HTR-8/SVneo (cell line): ENCODE measurements around the gene CEP44.
A peak's percentile ranks its signal among the peaks of the same experiment; 100 is the strongest.
"Not testable (repeated sequence)": the region's sequence is repeated elsewhere in the genome, so short reads cannot be mapped to it uniquely, and the experiment has no call there.

Experiments used
- DNase-seq: peaks from one replicate; pipeline ENCODE4 v3.0.0; 2011; ENCODE audit warnings: low spot score, mixed read lengths; ENCODE audit not compliant: insufficient read length
- FAIRE-seq: peaks from 2 replicates; lab custom pipeline; 2011; peaks lifted over from hg19 to GRCh38; lab: Jason Lieb, UNC

Gene CEP44

GRCh38 chr4:174317531-174317930 is 33.8 kb downstream of the CEP44 start:
- no peak for FAIRE-seq

GRCh38 chr4:174318829-174319764 is 35.4 kb downstream of the CEP44 start:
- FAIRE-seq (no peak), DNase-seq (no peak)

More at GRCh38 chr4:174317531-174317930, 33.8 kb downstream of the CEP44 start:
- no peak for DNase-seq

- FAIRE-seq = no peak
Observed at GRCh38 chr4:174320494-174321199, 36.9 kb downstream of the CEP44 start.

GRCh38 chr4:174324236-174324635 is 40.5 kb downstream of the CEP44 start:
- DNase-seq = no peak
- FAIRE-seq = no peak

More at GRCh38 chr4:174320494-174321199, 36.9 kb downstream of the CEP44 start:
- DNase-seq = no peak

- FAIRE-seq = no peak
Observed at GRCh38 chr4:174324725-174325124, 41.0 kb downstream of the CEP44 start.

GRCh38 chr4:174332741-174333493 is 49.2 kb downstream of the CEP44 start:
- FAIRE-seq (no peak), DNase-seq (no peak)

More at GRCh38 chr4:174324725-174325124, 41.0 kb downstream of the CEP44 start:
- no peak for DNase-seq

- FAIRE-seq = no peak
Observed at GRCh38 chr4:174334628-174335027, 50.9 kb downstream of the CEP44 start.

GRCh38 chr4:174340714-174341113 is 57.0 kb downstream of the CEP44 start:
- FAIRE-seq = no peak
- no peak for DNase-seq

More at GRCh38 chr4:174334628-174335027, 50.9 kb downstream of the CEP44 start:
- no peak for DNase-seq

- FAIRE-seq (no peak), DNase-seq (no peak)
Observed at GRCh38 chr4:174349156-174349555, 65.4 kb downstream of the CEP44 start.

GRCh38 chr4:174352061-174352819 is 68.5 kb downstream of the CEP44 start:
- DNase-seq = no peak
- no peak for FAIRE-seq

- FAIRE-seq (no peak), DNase-seq (no peak)
Observed at GRCh38 chr4:174357321-174357720, 73.6 kb downstream of the CEP44 start.

- FAIRE-seq = no peak
- DNase-seq = no peak
Observed at GRCh38 chr4:174358410-174358809, 74.7 kb downstream of the CEP44 start.

GRCh38 chr4:174358829-174359228 is 75.1 kb downstream of the CEP44 start:
- FAIRE-seq (no peak), DNase-seq (peak; percentile 40)

- FAIRE-seq = no peak
- DNase-seq = no peak
Observed at GRCh38 chr4:174362340-174362739, 78.6 kb downstream of the CEP44 start.

GRCh38 chr4:174363782-174364181 is 80.1 kb downstream of the CEP44 start:
- DNase-seq, FAIRE-seq: not testable (repeated sequence)

- peak; percentile 9 for DNase-seq
- no peak for FAIRE-seq
Observed at GRCh38 chr4:174365018-174365587, 81.4 kb downstream of the CEP44 start.

- no peak for FAIRE-seq
- DNase-seq = no peak
Observed at GRCh38 chr4:174369985-174370384, 86.3 kb downstream of the CEP44 start.

- no peak for FAIRE-seq
- DNase-seq = no peak
Observed at GRCh38 chr4:174373821-174374220, 90.1 kb downstream of the CEP44 start.

GRCh38 chr4:174375422-174375821 is 91.7 kb downstream of the CEP44 start:
- FAIRE-seq (no peak), DNase-seq (no peak)
